GM19328 (cell line): Measurements from ENCODE around the gene PTCD1.
"Not testable (repeated sequence)": the region's sequence is repeated elsewhere in the genome, so short reads cannot be mapped to it uniquely, and the experiment has no call there.

ENCODE experiments used
- ATAC-seq: cut with Tn5 transposase; IDR thresholded peaks from one replicate; pipeline ENCODE4 v1.9.1; 2021; ENCODE audit warnings: mild to moderate bottlenecking, moderate library complexity; ENCODE audit not compliant: unreplicated experiment

The PTCD1 gene

GRCh38 chr7:99387912-99388311, 50.7 kb downstream of the PTCD1 start:
- no peak for ATAC-seq

DNA sequence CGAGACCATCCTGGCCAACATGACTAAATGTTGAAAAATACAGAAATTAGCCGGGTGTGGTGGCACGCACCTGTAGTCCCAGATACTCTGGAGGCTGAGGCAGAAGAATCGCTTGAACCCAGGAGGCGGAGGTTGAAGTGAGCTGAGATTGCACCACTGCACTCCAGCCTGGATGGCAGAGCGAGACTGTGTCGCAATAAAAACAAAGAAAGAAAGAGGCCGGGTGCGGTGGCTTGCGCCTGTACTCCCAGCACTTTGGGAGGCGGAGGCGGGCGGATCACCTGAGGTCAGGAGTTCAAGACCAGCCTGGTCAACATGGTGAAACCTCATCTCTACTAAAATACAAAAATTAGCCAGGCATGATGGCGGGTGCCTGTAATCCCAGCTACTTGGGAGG, 51.4 kb downstream of the PTCD1 start:
- ATAC-seq, result not testable (repeated sequence)

- no peak for ATAC-seq
These were observed 51.9 kb downstream of the PTCD1 start for GRCh38 chr7:99386584-99387238.

GRCh38 chr7:99385564-99385963, 53.0 kb downstream of the PTCD1 start:
- ATAC-seq, result no peak

DNA sequence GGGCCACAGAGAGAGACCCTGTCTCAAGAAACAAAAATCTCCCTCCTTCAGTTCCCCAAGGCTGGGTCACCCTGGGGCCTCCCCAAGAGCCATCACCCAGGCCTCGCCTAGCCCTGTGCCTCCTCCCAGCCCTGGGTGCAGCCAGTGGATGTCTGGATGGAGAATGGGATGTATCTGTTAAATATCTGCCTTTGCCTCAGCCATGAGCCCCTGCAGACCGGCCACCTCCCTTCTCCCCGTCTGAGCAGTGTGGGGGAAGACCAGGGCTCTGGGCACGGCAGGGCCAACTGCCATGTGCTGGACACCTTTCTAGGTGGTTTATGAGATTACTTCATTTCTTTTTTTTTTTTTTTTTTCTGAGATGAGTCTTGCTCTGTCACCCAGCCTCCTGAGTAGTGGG, 54.1 kb downstream of the PTCD1 start:
- no peak for ATAC-seq

- no peak for ATAC-seq
These were observed 54.7 kb downstream of the PTCD1 start for GRCh38 chr7:99383791-99384370.

DNA sequence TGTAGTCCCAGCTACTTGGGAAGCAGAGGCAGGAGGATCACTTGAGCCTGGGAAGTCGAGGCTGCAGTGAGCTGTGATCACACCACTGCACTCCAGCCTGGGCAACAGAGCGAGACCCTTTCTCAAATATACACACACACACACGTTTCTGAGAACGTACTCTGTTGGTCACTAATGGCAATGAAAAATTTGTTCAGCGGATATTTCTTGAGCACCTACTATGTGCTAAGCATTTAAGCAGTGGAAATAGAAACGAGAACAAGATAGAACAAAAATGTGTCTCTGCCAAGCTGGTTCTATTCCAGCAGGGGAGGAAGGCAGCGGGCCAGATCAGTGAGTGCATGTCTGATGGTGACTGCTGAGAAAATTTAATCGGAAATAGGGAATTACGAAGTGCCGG, 55.4 kb downstream of the PTCD1 start:
- ATAC-seq, result no peak

DNA sequence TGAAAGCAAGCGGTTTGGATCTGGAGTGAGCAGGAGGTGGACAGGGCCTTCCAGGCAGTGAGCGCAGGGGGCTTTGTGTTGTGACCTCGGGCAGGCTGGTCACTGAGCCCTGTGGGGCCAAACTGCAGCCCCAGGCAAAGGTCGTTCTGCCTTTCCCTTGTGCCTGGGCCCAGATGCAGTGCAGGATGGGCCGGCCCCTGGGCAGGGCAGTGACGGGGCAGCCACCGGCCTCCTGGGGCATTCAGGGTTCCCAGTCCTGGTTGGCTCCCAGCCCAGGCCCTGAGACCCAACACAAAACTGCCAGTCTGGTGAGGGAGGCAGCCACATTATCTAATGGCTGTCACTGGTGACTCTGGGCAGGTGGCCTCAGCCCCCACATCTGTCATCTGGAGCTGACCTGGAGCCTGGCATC, 56.9 kb downstream of the PTCD1 start:
- ATAC-seq, result no peak

DNA sequence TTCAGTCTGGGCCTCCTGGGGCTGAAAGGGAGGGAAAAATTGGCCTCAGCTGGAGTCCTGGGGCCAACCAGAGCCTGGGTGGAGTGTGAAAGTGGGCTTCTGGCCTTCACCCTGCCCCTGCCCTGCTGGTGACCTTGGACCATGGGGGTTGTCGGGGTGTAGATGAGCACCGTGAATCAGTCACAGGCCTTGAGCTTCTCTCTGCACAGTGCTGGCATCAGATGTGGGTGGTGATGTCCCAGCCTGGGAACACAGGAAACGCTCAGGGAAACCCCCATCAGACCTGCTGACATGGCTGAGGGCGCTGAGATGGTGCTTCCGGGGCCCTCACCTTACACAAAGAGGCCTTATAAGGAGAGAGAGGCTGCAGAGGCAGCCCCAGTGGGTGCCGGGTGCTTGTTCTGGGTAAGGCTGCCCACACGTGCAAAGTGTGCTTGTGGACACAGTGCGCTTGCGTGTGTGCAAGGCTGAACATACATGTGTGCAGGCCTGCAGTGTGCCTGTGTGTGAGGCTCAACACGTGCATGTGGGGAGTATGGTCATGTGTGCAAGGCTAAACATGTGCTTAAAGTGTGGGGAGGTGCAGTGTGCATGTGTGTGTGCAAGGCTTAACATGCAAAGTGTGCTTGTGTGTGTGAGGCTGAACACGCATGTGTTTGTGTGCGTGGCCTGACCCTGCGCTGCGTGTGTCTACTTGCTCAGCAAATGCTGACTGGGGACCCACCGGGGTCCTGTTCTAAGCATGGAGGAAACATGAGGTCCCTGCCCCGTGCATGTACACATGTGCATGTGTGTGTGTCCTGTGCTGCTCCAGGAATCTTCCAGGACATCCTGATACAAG, 57.6 kb downstream of the PTCD1 start:
- peak; percentile 76 for ATAC-seq

GRCh38 chr7:99380032-99380822, 58.4 kb downstream of the PTCD1 start:
- ATAC-seq, result peak; percentile 31

DNA sequence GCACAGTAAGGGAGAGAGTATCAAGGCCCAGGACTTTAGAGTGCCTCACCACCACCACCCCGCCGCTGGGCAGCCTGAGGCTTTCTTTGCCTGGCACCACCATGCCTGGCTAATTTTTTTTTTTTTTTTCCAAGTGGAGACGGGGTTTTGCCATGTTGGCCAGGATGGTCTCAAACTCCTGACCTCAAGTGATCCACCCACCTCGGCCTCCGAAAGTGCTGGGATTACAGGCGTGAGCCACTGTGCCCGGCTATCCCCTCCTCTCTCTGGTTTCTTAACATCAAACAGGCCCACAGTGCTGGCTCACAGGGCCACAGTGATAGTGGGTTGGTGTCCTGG, 58.9 kb downstream of the PTCD1 start:
- ATAC-seq, result not testable (repeated sequence)

DNA sequence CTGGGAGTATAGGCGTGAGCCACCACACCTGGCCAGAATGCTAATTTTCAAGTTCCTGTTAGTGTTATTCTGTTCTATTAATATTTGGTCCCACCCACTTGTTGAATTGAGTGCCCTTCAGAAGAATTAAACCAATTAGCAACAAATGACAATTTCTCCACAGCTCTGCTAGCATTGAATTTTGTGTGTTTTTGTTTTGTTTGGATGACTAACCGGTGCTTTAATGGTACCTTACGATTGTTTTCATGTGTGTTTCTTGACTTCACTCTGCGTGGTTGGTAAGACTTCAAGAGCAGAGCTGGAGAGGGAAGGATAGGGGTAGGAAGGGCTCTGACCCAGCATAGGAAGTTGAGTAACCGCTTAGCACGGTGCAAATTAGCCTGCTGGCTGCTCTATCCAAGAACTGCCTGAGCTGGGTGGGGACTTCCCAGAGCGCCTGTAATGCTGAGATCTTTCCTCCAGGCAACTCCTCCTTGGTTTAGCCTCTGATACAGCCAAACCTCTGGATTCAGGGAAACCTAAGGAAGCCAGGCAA, 59.5 kb downstream of the PTCD1 start:
- ATAC-seq, result no peak

GRCh38 chr7:99375070-99375807, 63.4 kb downstream of the PTCD1 start:
- peak; percentile 35 for ATAC-seq

- ATAC-seq, result peak; percentile 52
These were observed 64.2 kb downstream of the PTCD1 start, which contains the start of gene ARPC1B for GRCh38 chr7:99374111-99375064. TSS of gene ARPC1B (plus strand) at chr7:99374730. CDS start at chr7:99385715, 10,985 bp downstream.

DNA sequence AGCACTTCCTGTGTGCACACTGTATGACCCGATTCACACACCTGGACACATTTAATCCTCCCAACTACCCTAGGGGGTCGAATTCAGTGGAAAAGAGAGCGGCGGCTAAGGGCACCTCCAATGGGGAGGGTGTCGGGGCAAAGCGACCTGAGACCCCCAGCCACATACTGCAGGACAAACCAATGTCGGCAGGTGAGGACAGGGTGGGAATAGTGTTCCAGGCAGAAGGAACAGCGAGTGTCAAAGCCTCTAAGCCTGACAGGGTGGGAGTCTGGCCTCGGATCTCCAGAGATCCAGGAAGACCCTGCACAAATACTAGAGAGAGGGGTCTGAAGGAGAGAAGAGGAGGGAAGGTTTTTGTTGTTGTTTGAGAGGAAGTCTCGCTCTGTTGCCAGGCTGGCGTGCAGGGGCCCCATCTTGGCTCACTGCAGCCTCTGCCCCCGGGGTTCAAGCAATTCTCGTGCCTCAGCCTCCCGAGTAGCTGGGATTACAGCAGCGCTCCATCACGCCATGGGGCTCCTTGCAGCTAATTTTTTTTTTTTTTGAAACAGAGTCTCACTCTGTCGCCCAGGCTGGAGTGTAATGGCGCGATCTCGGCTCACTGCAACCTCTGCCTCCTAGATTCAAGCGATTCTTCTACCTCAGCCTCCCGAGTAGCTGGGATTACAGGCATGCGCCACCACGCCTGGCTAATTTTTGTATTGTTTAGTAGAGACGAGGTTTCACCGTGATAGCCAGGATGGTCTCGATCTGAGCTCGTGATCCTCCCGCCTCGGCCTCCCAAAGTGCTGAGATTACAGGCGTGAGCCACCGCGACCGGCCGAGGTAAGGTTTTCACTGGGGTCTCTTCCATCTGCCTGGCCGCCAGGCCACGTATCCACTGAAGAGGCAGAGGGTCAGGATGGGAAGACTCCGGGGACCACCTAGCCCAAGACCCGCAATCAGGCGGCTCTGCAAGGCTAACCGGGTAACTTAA, 65.2 kb downstream of the PTCD1 start:
- ATAC-seq, result no peak

DNA sequence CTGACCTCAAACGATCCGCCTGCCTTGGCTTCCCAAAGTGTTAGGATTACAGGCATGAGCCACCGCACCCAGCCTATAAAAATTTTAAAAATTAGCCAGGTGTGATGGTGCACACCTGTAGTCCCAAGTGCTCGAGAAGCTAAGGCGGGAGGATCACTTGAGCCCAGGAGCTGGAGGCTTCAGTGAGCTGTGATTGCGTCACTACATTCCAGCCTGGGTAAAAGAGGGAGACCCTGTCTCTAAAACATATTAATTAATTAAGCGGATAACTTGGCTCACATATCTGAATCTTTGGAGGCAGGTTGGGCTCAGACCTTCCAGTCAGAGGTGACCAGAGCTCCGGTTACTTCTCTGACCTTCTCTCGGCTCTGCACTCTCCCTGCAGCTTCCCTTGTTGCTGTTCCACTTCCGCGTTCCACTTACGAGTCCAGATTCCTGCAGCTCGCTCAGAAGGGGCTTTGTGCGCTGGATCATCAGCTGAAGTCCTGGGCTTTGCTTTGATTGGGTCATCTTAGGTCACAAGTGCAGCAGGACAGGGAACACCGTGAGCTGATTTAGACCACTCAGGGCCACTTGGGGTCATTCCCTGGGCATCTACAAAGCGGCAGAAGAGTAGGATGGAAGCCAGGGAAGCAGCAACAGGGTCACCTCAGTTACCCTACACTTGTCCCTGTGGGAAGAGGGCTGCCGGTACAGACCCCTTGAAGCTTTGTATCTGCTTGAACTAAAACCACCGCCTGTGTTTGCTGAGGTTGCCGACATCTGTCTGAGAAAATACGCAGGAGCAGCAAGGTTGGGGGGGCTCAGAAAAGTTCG, 66.1 kb downstream of the PTCD1 start:
- ATAC-seq, result no peak

- ATAC-seq, result no peak
These were observed 67.2 kb downstream of the PTCD1 start for GRCh38 chr7:99371376-99371920.
